PC-9 (cell line): ENCODE data around the gene C1orf35.

Experiments
- CTCF ChIP-seq: fragments of 200-600 bp; sonication (generic); conservative IDR thresholded peaks from 2 replicates; pipeline ENCODE4 v1.6.1; 2017; ENCODE audit warnings: mixed run types, antibody characterized with exemption, mild to moderate bottlenecking, moderate library complexity
- EZH2 ChIP-seq: fragments of 200-600 bp; sonication (generic); IDR thresholded peaks from 2 replicates; pipeline ENCODE4 v1.8.0; 2017; ENCODE audit warnings: antibody characterized with exemption, low read depth

- TF ChIP-seq CTCF, result no peak
- TF ChIP-seq EZH2, result no peak
Observed at GRCh38 chr1:228149406-228150119, 46.4 kb upstream of the C1orf35 start, which contains the start of gene GJC2.
